ENCODE data around the gene NEMF. TPM values are rescaled to one million over a fixed set of nuclear protein-coding genes. Genes with fewer than 3 reads are reported as not detected.
"Not testable (repeated sequence)": the region's sequence is repeated elsewhere in the genome, so short reads cannot be mapped to it uniquely, and the experiment has no call there.

The NEMF gene
- total RNA-seq, 1 donor from 2014 or later: 87.9 TPM

DNA sequence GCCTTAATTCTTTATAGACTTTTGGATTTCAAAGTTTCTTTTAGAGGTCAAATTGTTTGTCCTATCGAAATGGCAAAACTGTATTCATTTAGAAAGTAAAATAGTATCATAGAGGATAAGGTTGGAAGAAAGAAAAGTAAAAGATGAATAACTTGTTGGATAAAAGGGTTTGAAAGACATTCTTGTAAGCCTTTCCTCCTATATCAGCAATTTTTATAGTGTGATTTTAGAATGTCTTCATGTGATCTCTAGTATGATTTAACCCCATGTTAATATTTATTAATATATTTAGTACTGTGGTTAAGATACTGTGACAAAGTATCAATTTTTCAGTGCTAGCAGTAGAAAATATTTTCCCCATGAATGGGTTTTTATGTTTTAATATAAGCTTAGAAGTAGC lies 44.8 kb upstream of the NEMF start:
- H3K9me3 Mint-ChIP-seq: no peaks in the 10 kb centered on the region
- H3K36me3 Mint-ChIP-seq: peaks cover 49% of the 10 kb centered on the region
- H3K4me3 Mint-ChIP-seq: peak overlapping the region; percentile 88
- peak overlapping the region; percentile 99 for H3K27ac Mint-ChIP-seq
- TF ChIP-seq, protein P1, sequence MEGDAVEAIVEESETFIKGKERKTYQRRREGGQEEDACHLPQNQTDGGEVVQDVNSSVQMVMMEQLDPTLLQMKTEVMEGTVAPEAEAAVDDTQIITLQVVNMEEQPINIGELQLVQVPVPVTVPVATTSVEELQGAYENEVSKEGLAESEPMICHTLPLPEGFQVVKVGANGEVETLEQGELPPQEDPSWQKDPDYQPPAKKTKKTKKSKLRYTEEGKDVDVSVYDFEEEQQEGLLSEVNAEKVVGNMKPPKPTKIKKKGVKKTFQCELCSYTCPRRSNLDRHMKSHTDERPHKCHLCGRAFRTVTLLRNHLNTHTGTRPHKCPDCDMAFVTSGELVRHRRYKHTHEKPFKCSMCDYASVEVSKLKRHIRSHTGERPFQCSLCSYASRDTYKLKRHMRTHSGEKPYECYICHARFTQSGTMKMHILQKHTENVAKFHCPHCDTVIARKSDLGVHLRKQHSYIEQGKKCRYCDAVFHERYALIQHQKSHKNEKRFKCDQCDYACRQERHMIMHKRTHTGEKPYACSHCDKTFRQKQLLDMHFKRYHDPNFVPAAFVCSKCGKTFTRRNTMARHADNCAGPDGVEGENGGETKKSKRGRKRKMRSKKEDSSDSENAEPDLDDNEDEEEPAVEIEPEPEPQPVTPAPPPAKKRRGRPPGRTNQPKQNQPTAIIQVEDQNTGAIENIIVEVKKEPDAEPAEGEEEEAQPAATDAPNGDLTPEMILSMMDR (conservative IDR thresholded peaks at IDR 0.05): no peak
- H3K4me1 Mint-ChIP-seq (ENCODE audit: unreplicated experiment): peaks cover 28% of the 10 kb centered on the region
- no peaks in the 10 kb centered on the region for H3K27me3 Mint-ChIP-seq
- DNase-seq (ENCODE audit: extremely low spot score, unreplicated experiment): no peak

DNA sequence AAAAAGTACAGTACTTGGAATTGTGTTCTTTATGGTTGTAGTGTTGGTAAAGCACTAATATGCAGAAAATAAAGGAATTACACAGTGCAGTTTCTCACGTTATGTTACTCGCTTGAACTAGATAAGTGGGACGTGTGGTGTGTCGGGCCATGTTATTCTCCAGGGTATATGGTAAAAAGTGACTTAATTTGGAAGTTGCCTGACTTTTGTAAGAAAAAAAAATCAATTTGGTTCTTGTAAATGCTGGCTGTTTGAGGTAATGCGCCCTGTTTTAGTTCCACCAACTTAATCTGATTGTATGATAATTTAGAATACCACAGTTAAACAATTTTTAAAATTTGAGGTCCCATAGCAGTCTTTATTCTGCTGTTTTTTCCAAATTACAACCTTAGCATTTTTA lies 44.4 kb upstream of the NEMF start:
- TF ChIP-seq, protein P1 (conservative IDR thresholded peaks at IDR 0.05): peak; percentile 55
- Mint-ChIP-seq H3K9me3 (no peaks in the 10 kb centered on the region), H3K4me1 (ENCODE audit: unreplicated experiment) (peaks cover 33% of the 10 kb centered on the region), H3K27ac (peak overlapping the region; percentile 99), H3K27me3 (no peaks in the 10 kb centered on the region), H3K4me3 (peak overlapping the region; percentile 88), H3K36me3 (peaks cover 44% of the 10 kb centered on the region)
- no peak for DNase-seq (ENCODE audit: extremely low spot score, unreplicated experiment)

DNA sequence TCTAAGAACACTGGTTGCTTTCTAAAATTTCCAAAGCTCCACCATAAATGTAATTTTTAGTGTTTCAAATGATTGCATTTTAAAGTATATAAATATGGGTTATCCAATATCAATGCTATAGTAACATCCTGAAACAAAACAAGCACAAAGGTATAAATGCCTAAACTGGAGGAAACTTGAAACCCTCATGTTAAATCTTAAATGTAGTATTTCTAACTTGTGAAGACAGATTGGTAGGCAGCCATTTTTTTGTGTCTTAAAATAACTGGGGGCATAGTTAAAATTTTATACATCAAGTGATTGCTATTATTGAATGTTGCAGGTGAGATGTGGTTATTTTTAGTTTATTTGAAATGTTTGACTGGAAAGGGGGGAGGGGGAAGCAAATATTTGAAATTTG lies 43.7 kb upstream of the NEMF start:
- Mint-ChIP-seq H3K27ac (peak overlapping the region; percentile 99), H3K4me3 (peak overlapping the region; percentile 98), H3K36me3 (peaks cover 44% of the 10 kb centered on the region), H3K4me1 (ENCODE audit: unreplicated experiment) (peaks cover 37% of the 10 kb centered on the region)
- H3K27me3 Mint-ChIP-seq; H3K9me3 Mint-ChIP-seq; DNase-seq (ENCODE audit: extremely low spot score, unreplicated experiment): not testable (repeated sequence)

DNA sequence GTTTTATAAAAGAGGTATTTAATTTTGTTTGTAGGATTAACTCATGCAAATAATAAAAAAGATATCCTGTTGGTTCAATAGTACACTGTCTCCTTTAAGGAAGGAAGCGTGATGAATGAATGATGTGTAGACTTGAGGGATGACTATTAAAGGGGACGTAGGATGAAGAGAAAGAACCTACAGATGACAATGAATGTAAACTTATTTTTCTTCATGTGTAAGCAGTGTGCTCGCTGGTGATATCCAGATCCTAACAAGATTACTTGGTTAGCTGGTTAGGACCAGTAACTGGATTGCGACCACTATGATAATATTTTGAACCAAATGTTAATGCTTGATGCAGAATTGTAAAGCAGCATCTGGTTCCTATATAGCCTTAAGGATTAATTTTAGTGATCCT lies 42.9 kb upstream of the NEMF start:
- peaks cover 44% of the 10 kb centered on the region for H3K36me3 Mint-ChIP-seq
- peaks cover 37% of the 10 kb centered on the region for H3K4me1 Mint-ChIP-seq (ENCODE audit: unreplicated experiment)
- TF ChIP-seq, protein P1 (conservative IDR thresholded peaks at IDR 0.05): no peak
- no peaks in the 10 kb centered on the region for H3K27me3 Mint-ChIP-seq
- H3K27ac Mint-ChIP-seq: peak overlapping the region; percentile 99
- no peak for DNase-seq (ENCODE audit: extremely low spot score, unreplicated experiment)
- H3K4me3 Mint-ChIP-seq: peak overlapping the region; percentile 98
- H3K9me3 Mint-ChIP-seq: no peaks in the 10 kb centered on the region

DNA sequence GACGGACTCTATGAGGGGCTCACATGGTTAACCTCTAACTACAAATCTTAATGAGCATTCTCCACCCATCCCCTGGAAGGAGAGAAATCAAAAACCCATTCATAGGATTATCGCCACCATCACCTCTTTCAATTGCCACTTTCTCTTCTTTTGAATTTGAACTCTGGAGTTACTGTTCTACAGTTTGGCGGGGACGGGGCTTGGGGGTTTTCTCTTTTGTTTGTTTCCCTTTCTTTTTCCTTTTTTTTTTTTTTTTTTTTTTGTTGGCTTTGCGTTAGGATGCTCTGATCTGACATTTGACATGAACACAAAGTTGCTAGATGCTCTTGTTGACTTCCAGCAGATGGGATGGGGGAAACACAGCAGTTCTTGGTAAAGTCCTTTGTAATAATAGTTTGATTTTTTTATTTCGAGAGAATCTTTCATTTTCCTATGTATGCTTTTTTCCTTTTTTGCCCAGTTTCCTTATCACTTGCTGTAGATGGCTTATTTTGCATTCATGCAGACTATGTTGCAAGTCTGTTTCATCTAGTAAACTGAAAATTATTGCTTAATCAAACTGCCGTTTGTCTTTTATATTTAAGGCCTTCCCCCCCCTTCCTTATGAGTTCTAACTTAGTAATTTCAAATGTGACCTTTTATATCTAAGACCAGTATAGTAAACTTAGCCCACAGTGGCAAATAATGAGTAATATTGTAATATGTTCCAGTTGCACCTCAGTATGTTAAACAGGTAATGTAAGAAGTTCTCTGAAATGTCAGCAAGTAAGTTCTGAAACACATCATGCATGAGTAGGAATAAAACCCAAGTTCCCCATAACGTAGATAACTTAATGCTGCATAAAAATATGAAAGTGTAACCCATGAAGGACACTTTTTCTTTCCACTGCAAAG lies 41.9 kb upstream of the NEMF start:
- not testable (repeated sequence) for H3K9me3 Mint-ChIP-seq; DNase-seq (ENCODE audit: extremely low spot score, unreplicated experiment); H3K27me3 Mint-ChIP-seq
- H3K36me3 Mint-ChIP-seq: peaks cover 44% of the 10 kb centered on the region
- H3K4me1 Mint-ChIP-seq (ENCODE audit: unreplicated experiment): peaks cover 37% of the 10 kb centered on the region
- peak overlapping the region; percentile 98 for H3K4me3 Mint-ChIP-seq
- peak overlapping the region; percentile 99 for H3K27ac Mint-ChIP-seq

DNA sequence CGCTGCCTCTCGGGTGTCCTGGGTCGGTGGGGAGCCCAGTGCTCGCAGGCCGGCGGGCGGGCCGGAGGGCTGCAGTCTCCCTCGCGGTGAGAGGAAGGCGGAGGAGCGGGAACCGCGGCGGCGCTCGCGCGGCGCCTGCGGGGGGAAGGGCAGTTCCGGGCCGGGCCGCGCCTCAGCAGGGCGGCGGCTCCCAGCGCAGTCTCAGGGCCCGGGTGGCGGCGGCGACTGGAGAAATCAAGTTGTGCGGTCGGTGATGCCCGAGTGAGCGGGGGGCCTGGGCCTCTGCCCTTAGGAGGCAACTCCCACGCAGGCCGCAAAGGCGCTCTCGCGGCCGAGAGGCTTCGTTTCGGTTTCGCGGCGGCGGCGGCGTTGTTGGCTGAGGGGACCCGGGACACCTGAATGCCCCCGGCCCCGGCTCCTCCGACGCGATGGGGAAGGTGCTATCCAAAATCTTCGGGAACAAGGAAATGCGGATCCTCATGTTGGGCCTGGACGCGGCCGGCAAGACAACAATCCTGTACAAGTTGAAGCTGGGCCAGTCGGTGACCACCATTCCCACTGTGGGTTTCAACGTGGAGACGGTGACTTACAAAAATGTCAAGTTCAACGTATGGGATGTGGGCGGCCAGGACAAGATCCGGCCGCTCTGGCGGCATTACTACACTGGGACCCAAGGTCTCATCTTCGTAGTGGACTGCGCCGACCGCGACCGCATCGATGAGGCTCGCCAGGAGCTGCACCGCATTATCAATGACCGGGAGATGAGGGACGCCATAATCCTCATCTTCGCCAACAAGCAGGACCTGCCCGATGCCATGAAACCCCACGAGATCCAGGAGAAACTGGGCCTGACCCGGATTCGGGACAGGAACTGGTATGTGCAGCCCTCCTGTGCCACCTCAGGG lies 41.0 kb upstream of the NEMF start:
- no peaks in the 10 kb centered on the region for H3K27me3 Mint-ChIP-seq
- H3K27ac Mint-ChIP-seq: peak overlapping the region; percentile 99
- H3K4me3 Mint-ChIP-seq: peak overlapping the region; percentile 98
- H3K36me3 Mint-ChIP-seq: peaks cover 42% of the 10 kb centered on the region
- DNase-seq (ENCODE audit: extremely low spot score, unreplicated experiment): peak; percentile 77
- TF ChIP-seq, protein P1 (conservative IDR thresholded peaks at IDR 0.05): no peak
- H3K4me1 Mint-ChIP-seq (ENCODE audit: unreplicated experiment): peaks cover 36% of the 10 kb centered on the region
- no peaks in the 10 kb centered on the region for H3K9me3 Mint-ChIP-seq

All from type B pancreatic cell (in vitro differentiated cells).